Measurements from ENCODE around the gene FBXO3.

The FBXO3 gene

DNA sequence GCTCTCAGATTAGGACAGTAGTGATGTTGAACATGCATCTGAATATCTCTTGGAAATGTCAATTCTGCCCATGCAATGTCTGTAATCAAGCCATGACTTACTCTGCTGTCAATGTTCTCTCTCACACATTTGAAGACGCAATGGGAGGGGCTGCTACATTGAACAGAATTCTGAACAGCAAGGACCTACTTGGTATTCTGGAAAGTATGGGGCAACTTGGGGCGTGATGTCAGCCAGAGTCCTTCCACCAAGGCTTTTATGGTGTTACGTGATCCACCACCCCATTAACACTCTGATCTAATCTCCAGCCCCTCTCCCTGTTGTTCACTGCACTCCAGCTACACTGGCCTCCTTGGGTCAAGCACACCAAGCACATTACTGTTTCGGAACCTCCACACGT lies 31.0 kb downstream of the FBXO3 start:
- TF ChIP-seq, protein P1, sequence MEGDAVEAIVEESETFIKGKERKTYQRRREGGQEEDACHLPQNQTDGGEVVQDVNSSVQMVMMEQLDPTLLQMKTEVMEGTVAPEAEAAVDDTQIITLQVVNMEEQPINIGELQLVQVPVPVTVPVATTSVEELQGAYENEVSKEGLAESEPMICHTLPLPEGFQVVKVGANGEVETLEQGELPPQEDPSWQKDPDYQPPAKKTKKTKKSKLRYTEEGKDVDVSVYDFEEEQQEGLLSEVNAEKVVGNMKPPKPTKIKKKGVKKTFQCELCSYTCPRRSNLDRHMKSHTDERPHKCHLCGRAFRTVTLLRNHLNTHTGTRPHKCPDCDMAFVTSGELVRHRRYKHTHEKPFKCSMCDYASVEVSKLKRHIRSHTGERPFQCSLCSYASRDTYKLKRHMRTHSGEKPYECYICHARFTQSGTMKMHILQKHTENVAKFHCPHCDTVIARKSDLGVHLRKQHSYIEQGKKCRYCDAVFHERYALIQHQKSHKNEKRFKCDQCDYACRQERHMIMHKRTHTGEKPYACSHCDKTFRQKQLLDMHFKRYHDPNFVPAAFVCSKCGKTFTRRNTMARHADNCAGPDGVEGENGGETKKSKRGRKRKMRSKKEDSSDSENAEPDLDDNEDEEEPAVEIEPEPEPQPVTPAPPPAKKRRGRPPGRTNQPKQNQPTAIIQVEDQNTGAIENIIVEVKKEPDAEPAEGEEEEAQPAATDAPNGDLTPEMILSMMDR (IDR thresholded peaks at IDR 0.05) = no peak
- TF ChIP-seq ZFX (IDR thresholded peaks at IDR 0.05; ENCODE audit: borderline replicate concordance) = no peak
- no peak overlapping the region for H3K27ac ChIP-seq

DNA sequence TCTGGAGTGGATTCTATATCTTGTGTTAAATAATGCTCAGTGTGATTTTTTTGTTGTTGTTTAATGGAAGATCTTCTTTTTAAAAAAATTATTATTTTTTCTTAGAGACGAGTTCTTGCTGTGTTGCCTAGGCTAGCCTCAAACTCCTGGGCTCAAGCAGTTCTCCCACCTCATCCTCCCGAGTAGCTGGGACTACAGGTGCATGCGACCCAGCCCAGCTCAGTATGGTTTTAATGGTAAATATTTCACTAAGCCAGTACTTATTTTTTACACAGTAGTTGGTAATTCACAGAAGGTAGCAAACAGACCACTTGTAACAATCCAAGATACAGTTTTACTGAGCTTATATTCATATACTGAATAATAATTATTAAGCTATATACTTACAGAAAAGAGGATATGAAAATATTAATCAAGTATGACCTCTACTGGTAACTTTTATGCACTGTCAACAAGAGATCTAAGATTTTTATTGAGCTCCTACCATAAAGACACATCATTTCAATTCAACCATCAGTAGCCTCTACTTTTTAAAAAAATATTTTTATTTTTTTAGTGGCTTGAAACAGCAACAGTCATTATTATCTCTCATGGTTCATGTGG lies 32.0 kb downstream of the FBXO3 start:
- no peak overlapping the region for H3K27ac ChIP-seq
- no peak for TF ChIP-seq ZFX (IDR thresholded peaks at IDR 0.05; ENCODE audit: borderline replicate concordance)
- TF ChIP-seq, protein P1 (IDR thresholded peaks at IDR 0.05) = peak; percentile 69

DNA sequence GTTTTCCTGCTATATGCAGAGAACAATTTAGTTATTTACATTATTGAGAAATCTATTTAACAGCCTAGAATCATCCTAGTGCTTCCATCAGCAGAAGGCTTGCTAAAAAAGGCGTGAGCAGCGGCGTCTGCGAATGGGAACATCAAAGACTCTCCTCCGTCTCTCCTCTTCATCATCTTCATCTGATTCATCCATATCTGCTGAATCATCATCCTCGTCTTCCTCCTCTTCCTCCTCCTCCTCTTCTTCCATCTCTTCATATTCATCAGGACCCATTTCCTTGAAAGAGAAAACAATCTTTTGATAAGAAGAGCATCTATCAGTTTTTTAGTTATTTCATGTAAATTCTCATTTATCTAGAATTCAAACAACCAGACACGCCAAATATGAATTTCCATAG lies 32.5 kb downstream of the FBXO3 start:
- TF ChIP-seq, protein P1 (IDR thresholded peaks at IDR 0.05) = no peak
- TF ChIP-seq ZFX (IDR thresholded peaks at IDR 0.05; ENCODE audit: borderline replicate concordance) = no peak
- H3K27ac ChIP-seq = no peak overlapping the region

DNA sequence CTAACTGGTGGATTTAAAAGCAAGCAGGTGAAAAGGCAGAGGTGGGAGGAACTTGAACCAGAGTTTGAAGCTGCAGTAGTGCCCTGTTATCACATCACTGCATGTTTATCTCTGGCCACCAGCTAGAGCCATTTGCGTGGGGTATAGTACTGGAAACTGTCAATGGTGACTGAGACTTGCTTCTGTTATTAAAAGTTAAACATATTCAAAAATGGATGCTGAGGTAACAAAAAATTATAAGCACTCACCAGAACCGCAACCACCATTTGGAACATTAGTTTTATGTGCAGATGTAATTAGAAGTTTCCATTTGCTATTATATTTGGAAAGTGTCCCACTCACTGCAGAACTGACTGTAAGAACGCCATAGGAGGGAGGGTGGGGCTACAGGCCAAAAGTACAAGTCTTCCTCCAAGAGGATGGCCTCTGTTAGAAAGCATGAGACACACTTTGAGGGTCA lies 36.9 kb downstream of the FBXO3 start:
- no peak for TF ChIP-seq ZFX (IDR thresholded peaks at IDR 0.05; ENCODE audit: borderline replicate concordance)
- TF ChIP-seq, protein P1 (IDR thresholded peaks at IDR 0.05) = no peak
- peak overlapping the region; percentile 80 for H3K27ac ChIP-seq

DNA sequence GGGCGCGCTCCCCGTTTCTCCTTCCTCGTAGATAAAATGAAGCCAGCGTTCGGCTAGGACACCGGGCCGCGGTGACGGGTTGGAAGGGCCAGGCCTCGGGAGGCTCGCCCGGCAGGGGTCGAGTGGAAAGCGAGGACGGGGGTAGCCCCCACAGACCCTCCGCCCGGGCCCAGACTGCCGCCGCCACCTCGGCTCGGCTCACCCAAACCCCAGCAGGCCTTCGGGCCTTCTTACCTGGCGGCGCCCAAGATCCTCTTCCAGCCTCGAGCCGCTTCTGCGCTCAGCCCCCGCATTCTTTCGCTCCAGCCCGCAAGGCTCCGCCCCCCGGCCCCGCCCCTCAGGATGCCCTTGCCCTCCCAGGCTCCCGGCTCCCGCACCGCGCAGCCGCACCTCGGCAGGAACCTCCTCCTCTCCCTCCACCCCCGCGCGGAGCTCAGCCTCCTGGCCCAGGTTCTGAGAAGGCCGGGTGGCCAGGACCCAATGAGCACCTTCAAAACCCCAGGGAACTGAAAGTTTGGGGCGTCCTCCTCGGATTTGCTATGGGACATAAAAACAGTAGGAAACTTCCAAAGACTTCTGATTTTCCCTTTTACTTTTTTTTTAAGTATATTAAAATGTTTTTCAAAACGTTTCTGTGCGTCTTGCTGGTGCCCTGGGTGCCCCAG lies 38.0 kb downstream of the FBXO3 start, which contains the start of gene CD59:
Gene CD59, minus strand, starts transcription at position 276 of the 665 bp plus-strand sequence. CDS start 13,978 bp downstream, outside the sequence.
- H3K27ac ChIP-seq = peak within 1 kb of the TSS; percentile 80
- no peak for TF ChIP-seq ZFX (IDR thresholded peaks at IDR 0.05; ENCODE audit: borderline replicate concordance)
- TF ChIP-seq, protein P1 (IDR thresholded peaks at IDR 0.05) = no peak

DNA sequence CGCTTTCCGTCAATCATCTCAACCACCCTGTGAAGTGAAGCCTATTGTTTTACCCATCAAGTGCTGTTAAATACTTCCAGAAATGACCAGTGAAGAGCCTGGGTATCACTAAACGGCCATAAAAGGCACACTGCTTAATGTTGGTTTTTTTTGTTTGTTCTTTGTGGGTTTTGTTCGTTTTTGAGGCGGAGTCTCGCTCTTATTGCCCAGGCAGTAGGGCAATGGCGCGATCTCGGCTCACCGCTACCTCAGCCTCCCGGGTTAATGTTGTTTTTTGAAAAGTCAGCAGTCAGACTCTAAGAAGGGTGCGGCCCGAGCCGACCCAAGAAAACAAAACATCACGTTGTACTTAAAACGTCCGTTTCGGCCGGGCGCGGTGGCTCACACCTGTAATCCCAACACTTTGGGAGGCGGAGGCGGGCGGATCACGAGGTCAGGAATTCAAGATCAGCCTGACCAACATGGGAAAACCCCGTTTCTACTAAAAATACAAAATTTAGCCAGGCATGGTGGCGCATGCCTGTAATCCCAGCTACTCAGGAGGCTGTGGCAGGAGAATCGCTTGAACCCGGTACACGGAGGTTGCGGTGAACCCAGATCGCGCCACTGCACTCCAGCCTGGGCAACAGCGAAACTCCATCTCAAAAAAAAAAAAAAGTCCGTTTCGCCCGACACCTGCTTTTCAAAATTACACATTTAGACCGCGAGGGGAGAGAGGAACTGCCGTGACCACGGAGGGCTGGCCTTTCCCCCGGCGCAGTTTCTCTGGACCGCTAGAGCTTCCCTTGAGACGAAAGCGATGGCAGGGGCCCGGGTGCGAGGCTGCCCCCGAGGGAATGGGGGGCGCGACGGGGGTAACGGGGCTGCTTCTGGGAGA lies 38.8 kb downstream of the FBXO3 start:
- TF ChIP-seq ZFX (IDR thresholded peaks at IDR 0.05; ENCODE audit: borderline replicate concordance) = no peak
- TF ChIP-seq, protein P1 (IDR thresholded peaks at IDR 0.05) = no peak
- peak overlapping the region; percentile 80 for H3K27ac ChIP-seq
